Measurements from ENCODE around the gene SPNS3. TPM values are rescaled to one million over a fixed set of nuclear protein-coding genes. Genes with fewer than 3 reads are reported as not detected.
A peak's percentile ranks its signal among the peaks of the same experiment; 100 is the strongest.

Gene SPNS3
- total RNA-seq, 1 donor from 2014 or later, result not detected

- no peak for FAIRE-seq
- no peak for DNase-seq (ENCODE audit: low read depth)
- TF ChIP-seq, protein P1, sequence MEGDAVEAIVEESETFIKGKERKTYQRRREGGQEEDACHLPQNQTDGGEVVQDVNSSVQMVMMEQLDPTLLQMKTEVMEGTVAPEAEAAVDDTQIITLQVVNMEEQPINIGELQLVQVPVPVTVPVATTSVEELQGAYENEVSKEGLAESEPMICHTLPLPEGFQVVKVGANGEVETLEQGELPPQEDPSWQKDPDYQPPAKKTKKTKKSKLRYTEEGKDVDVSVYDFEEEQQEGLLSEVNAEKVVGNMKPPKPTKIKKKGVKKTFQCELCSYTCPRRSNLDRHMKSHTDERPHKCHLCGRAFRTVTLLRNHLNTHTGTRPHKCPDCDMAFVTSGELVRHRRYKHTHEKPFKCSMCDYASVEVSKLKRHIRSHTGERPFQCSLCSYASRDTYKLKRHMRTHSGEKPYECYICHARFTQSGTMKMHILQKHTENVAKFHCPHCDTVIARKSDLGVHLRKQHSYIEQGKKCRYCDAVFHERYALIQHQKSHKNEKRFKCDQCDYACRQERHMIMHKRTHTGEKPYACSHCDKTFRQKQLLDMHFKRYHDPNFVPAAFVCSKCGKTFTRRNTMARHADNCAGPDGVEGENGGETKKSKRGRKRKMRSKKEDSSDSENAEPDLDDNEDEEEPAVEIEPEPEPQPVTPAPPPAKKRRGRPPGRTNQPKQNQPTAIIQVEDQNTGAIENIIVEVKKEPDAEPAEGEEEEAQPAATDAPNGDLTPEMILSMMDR (IDR thresholded peaks at IDR 0.05; ENCODE audit: insufficient read depth, low read length, severe bottlenecking), result no peak
- Histone ChIP-seq H3K4me3 (ENCODE audit: low read depth, low read length) (no peak overlapping the region), H3K36me3 (ENCODE audit: control insufficient read depth, insufficient read depth, low read length) (peaks cover 13% of the 10 kb centered on the region), H3K27me3 (ENCODE audit: control insufficient read depth, insufficient read depth, low read length) (peaks cover 3% of the 10 kb centered on the region)
Observed at GRCh38 chr17:4536259-4536741, 102.6 kb downstream of the SPNS3 start.

DNA sequence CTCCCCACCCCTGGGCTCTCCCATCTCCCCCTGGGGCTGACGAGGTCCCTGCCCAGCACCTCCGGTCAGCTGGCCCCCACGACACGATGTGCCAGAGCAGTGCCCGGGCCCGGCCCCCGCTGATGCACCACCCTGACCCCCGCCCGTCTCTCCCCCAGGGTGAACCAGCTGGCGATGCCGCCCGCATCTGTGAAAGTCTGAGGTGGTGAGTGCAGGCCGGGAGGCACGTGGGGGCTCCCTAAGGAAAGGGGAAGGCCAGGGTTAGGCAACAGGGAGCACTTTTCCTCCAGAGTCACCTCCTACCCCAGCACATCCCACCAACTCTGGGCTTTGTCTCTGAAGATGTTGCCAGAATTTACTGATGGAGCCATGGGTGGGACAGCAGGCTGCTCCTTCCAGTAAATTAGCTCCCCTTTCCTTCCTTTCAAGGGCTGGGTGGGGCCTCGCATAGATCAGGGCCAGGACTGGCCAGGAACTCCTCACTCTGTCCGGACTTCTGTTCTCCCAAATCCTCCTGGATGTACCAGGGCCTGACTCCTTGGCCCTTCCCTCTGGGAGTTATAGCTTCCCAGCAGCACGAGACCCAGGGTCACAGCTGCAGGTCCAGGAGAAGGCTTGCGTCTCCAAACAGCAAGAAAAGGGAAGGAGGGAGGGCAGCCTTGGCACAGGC is 103.1 kb downstream of the SPNS3 start:
- TF ChIP-seq, protein P1 (IDR thresholded peaks at IDR 0.05; ENCODE audit: insufficient read depth, low read length, severe bottlenecking), result no peak
- H3K36me3 ChIP-seq (ENCODE audit: control insufficient read depth, insufficient read depth, low read length), result peaks cover 16% of the 10 kb centered on the region
- no peak for DNase-seq (ENCODE audit: low read depth)
- H3K27me3 ChIP-seq (ENCODE audit: control insufficient read depth, insufficient read depth, low read length), result peaks cover 3% of the 10 kb centered on the region
- H3K4me3 ChIP-seq (ENCODE audit: low read depth, low read length), result no peak overlapping the region
- FAIRE-seq, result peak; percentile 36

Other genes with a start within 250 kb of the SPNS3 start
- gene ANKFY1, start 170.0 kb upstream of the SPNS3 start, total RNA-seq, result 22.6 and 28.7 TPM in 2 replicates
- gene UBE2G1, start 67.3 kb upstream of the SPNS3 start, total RNA-seq, result 39.2 and 42.2 TPM in 2 replicates
- gene SPNS2, start 64.9 kb downstream of the SPNS3 start, total RNA-seq, result 3.9 and 22.8 TPM in 2 replicates
- gene MYBBP1A, start 121.4 kb downstream of the SPNS3 start, total RNA-seq, result 45.1 and 60.6 TPM in 2 replicates
- 6.6 and 24.1 TPM in 2 replicates for gene GGT6, start 126.6 kb downstream of the SPNS3 start, total RNA-seq
- gene SMTNL2, start 150.6 kb downstream of the SPNS3 start, total RNA-seq, result not detected in 2 replicates
- under 0.01 TPM in 1 of 2 replicates, not detected in the other for gene ALOX15, start 207.7 kb downstream of the SPNS3 start, total RNA-seq

All from bronchial epithelial cell (primary cell).